ENCODE results near the gene KCTD7. TPM values are rescaled to one million over a fixed set of nuclear protein-coding genes. Genes with fewer than 3 reads are reported as not detected.
"Not testable (repeated sequence)": the region's sequence is repeated elsewhere in the genome, so short reads cannot be mapped to it uniquely, and the experiment has no call there.

KCTD7 gene
- total RNA-seq, 1 donor, result 14.8 TPM

- Histone ChIP-seq H3K79me2 (ENCODE audit: insufficient read depth, low read length) (peaks cover 42% of the 10 kb centered on the region), H4K20me1 (ENCODE audit: insufficient read depth, low read length) (no peaks in the 10 kb centered on the region), H3K27me3 (ENCODE audit: insufficient read depth, low read length) (no peaks in the 10 kb centered on the region), H3K4me2 (ENCODE audit: insufficient read depth, low read length) (no peak overlapping the region), H3K4me3 (ENCODE audit: insufficient read depth, low read length) (no peak overlapping the region), H3K36me3 (ENCODE audit: insufficient read depth, low read length) (peaks cover 42% of the 10 kb centered on the region), H2AFZ (ENCODE audit: low read length) (no peak overlapping the region), H3K9me3 (ENCODE audit: low read depth, low read length) (no peaks in the 10 kb centered on the region), H3K27ac (ENCODE audit: low read depth, low read length) (peak overlapping the region; percentile 63), H3K4me1 (ENCODE audit: insufficient read depth, low read length) (peaks cover 22% of the 10 kb centered on the region)
- DNase-seq (ENCODE audit: insufficient read length, low spot score, missing footprints), result no peak
- TF ChIP-seq CTCF (IDR thresholded peaks at IDR 0.05; ENCODE audit: extremely low read depth, low read depth, low read length), result no peak
Measured at GRCh38 chr7:66634816-66635215, 6.1 kb downstream of the KCTD7 start.

GRCh38 chr7:66635322-66635981 is 6.8 kb downstream of the KCTD7 start:
- not testable (repeated sequence) for H3K9me3 ChIP-seq (ENCODE audit: low read depth, low read length); H2AFZ ChIP-seq (ENCODE audit: low read length); H3K4me3 ChIP-seq (ENCODE audit: insufficient read depth, low read length); DNase-seq (ENCODE audit: insufficient read length, low spot score, missing footprints); H3K27me3 ChIP-seq (ENCODE audit: insufficient read depth, low read length); H4K20me1 ChIP-seq (ENCODE audit: insufficient read depth, low read length)
- Histone ChIP-seq H3K27ac (ENCODE audit: low read depth, low read length) (peak overlapping the region; percentile 69), H3K36me3 (ENCODE audit: insufficient read depth, low read length) (peaks cover 49% of the 10 kb centered on the region), H3K79me2 (ENCODE audit: insufficient read depth, low read length) (peaks cover 38% of the 10 kb centered on the region), H3K4me1 (ENCODE audit: insufficient read depth, low read length) (peaks cover 20% of the 10 kb centered on the region), H3K4me2 (ENCODE audit: insufficient read depth, low read length) (peak overlapping the region; percentile 18)

GRCh38 chr7:66635982-66636546 is 7.4 kb downstream of the KCTD7 start:
- not testable (repeated sequence) for H4K20me1 ChIP-seq (ENCODE audit: insufficient read depth, low read length); H2AFZ ChIP-seq (ENCODE audit: low read length); H3K4me3 ChIP-seq (ENCODE audit: insufficient read depth, low read length); H3K9me3 ChIP-seq (ENCODE audit: low read depth, low read length); H3K27me3 ChIP-seq (ENCODE audit: insufficient read depth, low read length)
- Histone ChIP-seq H3K79me2 (ENCODE audit: insufficient read depth, low read length) (peaks cover 35% of the 10 kb centered on the region), H3K4me2 (ENCODE audit: insufficient read depth, low read length) (peak overlapping the region; percentile 18), H3K36me3 (ENCODE audit: insufficient read depth, low read length) (peaks cover 51% of the 10 kb centered on the region), H3K4me1 (ENCODE audit: insufficient read depth, low read length) (peaks cover 14% of the 10 kb centered on the region), H3K27ac (ENCODE audit: low read depth, low read length) (peak overlapping the region; percentile 69)
- DNase-seq (ENCODE audit: insufficient read length, low spot score, missing footprints), result peak; percentile 73

- TF ChIP-seq CTCF (IDR thresholded peaks at IDR 0.05; ENCODE audit: extremely low read depth, low read depth, low read length), result no peak
- Histone ChIP-seq H3K36me3 (ENCODE audit: insufficient read depth, low read length) (peaks cover 66% of the 10 kb centered on the region), H4K20me1 (ENCODE audit: insufficient read depth, low read length) (no peaks in the 10 kb centered on the region), H3K4me1 (ENCODE audit: insufficient read depth, low read length) (peaks cover 6% of the 10 kb centered on the region), H3K4me3 (ENCODE audit: insufficient read depth, low read length) (no peak overlapping the region), H3K27me3 (ENCODE audit: insufficient read depth, low read length) (no peaks in the 10 kb centered on the region), H3K4me2 (ENCODE audit: insufficient read depth, low read length) (no peak overlapping the region), H2AFZ (ENCODE audit: low read length) (no peak overlapping the region), H3K9me3 (ENCODE audit: low read depth, low read length) (no peaks in the 10 kb centered on the region), H3K79me2 (ENCODE audit: insufficient read depth, low read length) (peaks cover 23% of the 10 kb centered on the region), H3K27ac (ENCODE audit: low read depth, low read length) (no peak overlapping the region)
- peak; percentile 30 for DNase-seq (ENCODE audit: insufficient read length, low spot score, missing footprints)
Measured at GRCh38 chr7:66638309-66639099, 9.8 kb downstream of the KCTD7 start.

All from osteoblast (primary cell).